OCI-LY7 (cell line): ENCODE results near the gene ATP2C2. TPM values are rescaled to one million over a fixed set of nuclear protein-coding genes. Genes with fewer than 3 reads are reported as not detected.

Experiments used
- BruUV-seq: library from RNA; stranded (reverse); fragments of 400-500 nt; replicated peaks from 2 replicates; lab custom pipeline; 2021; lab: Mats Ljungman, UMichigan
- CTCF ChIA-PET: fragments of 300-600 bp; sonication (Branson Sonifier 250); formaldehyde crosslinking; loops from one replicate; lab custom pipeline; 2022; ENCODE audit warnings: antibody characterized with exemption; ENCODE audit not compliant: unreplicated experiment; lab: Charles Lee
- POLR2A ChIA-PET: fragments of 300-600 bp; sonication (Branson Sonifier 250); formaldehyde crosslinking; loops from one replicate; lab custom pipeline; 2022; ENCODE audit warnings: antibody characterized with exemption; lab: Charles Lee
- DNase-seq: peaks from one replicate; pipeline ENCODE4 v3.0.0-alpha.2; 2015; ENCODE audit warnings: low spot score
- H2AFZ ChIP-seq: fragments of 200-600 bp; sonication (generic), shearing (Covaris generic); 2 replicates; pipeline ENCODE4 v1.6.1; 2014; ENCODE audit warnings: mild to moderate bottlenecking, antibody characterized with exemption, low read length, moderate library complexity
- H3K27ac ChIP-seq: fragments of 200-600 bp; sonication (generic); 2 replicates; pipeline ENCODE4 v1.5.1; 2014; ENCODE audit warnings: mixed run types, low read depth, mild to moderate bottlenecking, moderate library complexity, low read length, inconsistent platforms; ENCODE audit not compliant: poor library complexity, severe bottlenecking
- H3K36me3 ChIP-seq: fragments of 200-600 bp; sonication (generic); 2 replicates; pipeline ENCODE4 v1.6.1; 2014; ENCODE audit warnings: mild to moderate bottlenecking, antibody characterized with exemption, low read length, moderate library complexity, mixed read lengths; ENCODE audit not compliant: insufficient read depth
- H3K4me1 ChIP-seq: fragments of 200-600 bp; sonication (generic); 2 replicates; pipeline ENCODE4 v1.5.1; 2014; ENCODE audit warnings: mild to moderate bottlenecking, low read length; ENCODE audit not compliant: insufficient read depth, poor library complexity, severe bottlenecking
- H3K4me2 ChIP-seq: fragments of 200-600 bp; sonication (generic); 2 replicates; pipeline ENCODE4 v1.6.1; 2014; ENCODE audit warnings: mild to moderate bottlenecking, low read length
- H3K4me3 ChIP-seq: fragments of 200-600 bp; sonication (generic); 2 replicates; pipeline ENCODE4 v1.5.1; 2014; ENCODE audit warnings: mild to moderate bottlenecking, low read depth, low read length; ENCODE audit not compliant: poor library complexity, severe bottlenecking
- H3K79me2 ChIP-seq: fragments of 200-600 bp; sonication (generic); 2 replicates; pipeline ENCODE4 v1.6.1; 2016; ENCODE audit warnings: low read depth, mild to moderate bottlenecking, low read length, moderate library complexity, mixed read lengths; ENCODE audit not compliant: insufficient read depth
- H3K9me2 ChIP-seq: fragments of 200-600 bp; sonication (generic); 2 replicates; pipeline ENCODE4 v1.6.1; 2016; ENCODE audit warnings: mild to moderate bottlenecking, low read length, mixed read lengths; ENCODE audit not compliant: insufficient read depth
- H3K9me3 ChIP-seq: fragments of 200-600 bp; sonication (generic); 2 replicates; pipeline ENCODE4 v1.6.1; 2014; ENCODE audit warnings: mild to moderate bottlenecking, mixed run types, low read length, mixed read lengths
- H4K20me1 ChIP-seq: fragments of 200-600 bp; sonication (generic); 2 replicates; pipeline ENCODE4 v1.6.1; 2014; ENCODE audit warnings: mild to moderate bottlenecking, antibody characterized with exemption, low read length, moderate library complexity, mixed read lengths; ENCODE audit not compliant: insufficient read depth
- EZH2phosphoT487 ChIP-seq: fragments of 200-600 bp; sonication (generic); IDR thresholded peaks from 2 replicates; pipeline ENCODE4 v1.6.1; 2018; ENCODE audit warnings: low read depth, borderline replicate concordance, mild to moderate bottlenecking, mixed run types, antibody characterized with exemption, low read length, moderate library complexity, mixed read lengths
- intact Hi-C: fragments of 100-400 bp; cut with micrococcal nuclease; formaldehyde crosslinking; loops from one replicate; pipeline ENCODE4 v1.10.0; 2022; ENCODE audit not compliant: unreplicated experiment
- total RNA-seq, 2 experiments: library from RNA; depleted of rRNA in 1 of 2; stranded (reverse); fragments of >200 nt in 1 of 2; shearing (Covaris generic) in 1 of 2; gene quantifications; 2 replicates each; pipeline ENCODE4 v1.2.3, GENCODE V29; 2014 to 2022
- TF ChIP-seq, protein P1 (sequence below): fragments of 200-600 bp; sonication (generic); conservative IDR thresholded peaks from 2 replicates; pipeline ENCODE4 v1.5.1; 2014; ENCODE audit warnings: mild to moderate bottlenecking, antibody characterized with exemption, low read length, moderate library complexity, mixed read lengths

ATP2C2 gene
- total RNA-seq, 2 experiments from 2014 or later: 0.66 TPM; not detected in 1

DNA sequence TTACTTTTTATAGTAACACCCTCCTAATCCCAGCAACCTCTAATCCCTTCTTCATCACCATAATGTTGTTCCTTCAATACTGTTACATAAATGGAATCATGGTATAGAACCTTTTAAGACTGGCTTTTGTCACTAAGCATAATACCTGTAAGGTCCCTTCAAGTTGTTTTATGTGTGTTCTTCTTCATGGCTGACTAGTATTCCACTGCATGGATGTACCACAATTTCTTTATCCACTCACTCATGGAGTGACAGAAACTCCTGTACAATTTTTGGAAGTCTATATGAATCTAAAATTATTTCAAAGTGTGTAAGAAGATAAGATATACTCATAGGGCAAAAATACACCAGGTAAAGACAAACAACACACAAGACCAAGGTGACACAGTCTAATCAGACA, 99.4 kb downstream of the ATP2C2 start:
- intact Hi-C loops: no loop called here
- ChIA-PET POLR2A (no interaction called here), CTCF (no interaction called here)
- H3K36me3 ChIP-seq: no peaks in the 10 kb centered on the region
- H2AFZ ChIP-seq: no peak overlapping the region
- H3K27ac ChIP-seq: no peak overlapping the region
- H3K79me2 ChIP-seq: no peaks in the 10 kb centered on the region
- no peak for DNase-seq
- TF ChIP-seq, protein P1, sequence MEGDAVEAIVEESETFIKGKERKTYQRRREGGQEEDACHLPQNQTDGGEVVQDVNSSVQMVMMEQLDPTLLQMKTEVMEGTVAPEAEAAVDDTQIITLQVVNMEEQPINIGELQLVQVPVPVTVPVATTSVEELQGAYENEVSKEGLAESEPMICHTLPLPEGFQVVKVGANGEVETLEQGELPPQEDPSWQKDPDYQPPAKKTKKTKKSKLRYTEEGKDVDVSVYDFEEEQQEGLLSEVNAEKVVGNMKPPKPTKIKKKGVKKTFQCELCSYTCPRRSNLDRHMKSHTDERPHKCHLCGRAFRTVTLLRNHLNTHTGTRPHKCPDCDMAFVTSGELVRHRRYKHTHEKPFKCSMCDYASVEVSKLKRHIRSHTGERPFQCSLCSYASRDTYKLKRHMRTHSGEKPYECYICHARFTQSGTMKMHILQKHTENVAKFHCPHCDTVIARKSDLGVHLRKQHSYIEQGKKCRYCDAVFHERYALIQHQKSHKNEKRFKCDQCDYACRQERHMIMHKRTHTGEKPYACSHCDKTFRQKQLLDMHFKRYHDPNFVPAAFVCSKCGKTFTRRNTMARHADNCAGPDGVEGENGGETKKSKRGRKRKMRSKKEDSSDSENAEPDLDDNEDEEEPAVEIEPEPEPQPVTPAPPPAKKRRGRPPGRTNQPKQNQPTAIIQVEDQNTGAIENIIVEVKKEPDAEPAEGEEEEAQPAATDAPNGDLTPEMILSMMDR: no peak
- TF ChIP-seq EZH2phosphoT487: no peak
- H3K9me3 ChIP-seq: 0 out of 2 replicates have a peak, but pooled peaks cover 8% of the 10 kb centered on the region
- no TSS peak for BruUV-seq
- H4K20me1 ChIP-seq: no peaks in the 10 kb centered on the region
- no peaks in the 10 kb centered on the region for H3K4me1 ChIP-seq
- no peaks in the 10 kb centered on the region for H3K9me2 ChIP-seq
- H3K4me2 ChIP-seq: no peak overlapping the region
- H3K4me3 ChIP-seq: no peak overlapping the region

DNA sequence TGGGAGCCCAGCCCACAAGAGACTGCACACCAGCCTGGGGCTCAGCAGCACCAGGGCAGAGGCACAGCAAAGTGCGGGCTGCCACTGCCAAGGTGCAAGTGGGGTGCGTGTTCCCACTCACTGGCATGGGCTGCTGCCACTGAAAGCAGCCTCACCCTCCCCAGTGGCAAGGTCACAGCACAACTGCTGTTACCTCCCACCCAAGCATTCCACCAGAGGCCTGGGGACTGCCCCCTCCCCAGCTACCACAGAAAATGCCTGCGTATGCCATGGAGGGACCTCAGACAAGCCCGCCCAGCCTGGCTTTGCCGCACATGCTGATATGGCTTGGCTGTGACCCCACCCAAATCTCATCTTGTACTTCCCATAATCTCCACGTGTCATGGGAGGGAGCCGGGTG, 103.0 kb downstream of the ATP2C2 start:
- BruUV-seq: no TSS peak
- H3K9me3 ChIP-seq: 0 out of 2 replicates have a peak, but pooled peaks cover 8% of the 10 kb centered on the region
- DNase-seq: no peak
- H2AFZ ChIP-seq: no peak overlapping the region
- no peaks in the 10 kb centered on the region for H3K36me3 ChIP-seq
- H3K79me2 ChIP-seq: no peaks in the 10 kb centered on the region
- CTCF ChIA-PET: no interaction called here
- no peaks in the 10 kb centered on the region for H3K4me1 ChIP-seq
- TF ChIP-seq, protein P1: no peak
- TF ChIP-seq EZH2phosphoT487: no peak
- H3K4me3 ChIP-seq: no peak overlapping the region
- H4K20me1 ChIP-seq: no peaks in the 10 kb centered on the region
- H3K27ac ChIP-seq: no peak overlapping the region
- H3K4me2 ChIP-seq: no peak overlapping the region
- no peaks in the 10 kb centered on the region for H3K9me2 ChIP-seq
- POLR2A ChIA-PET: no interaction called here
- intact Hi-C loops: no loop called here

DNA sequence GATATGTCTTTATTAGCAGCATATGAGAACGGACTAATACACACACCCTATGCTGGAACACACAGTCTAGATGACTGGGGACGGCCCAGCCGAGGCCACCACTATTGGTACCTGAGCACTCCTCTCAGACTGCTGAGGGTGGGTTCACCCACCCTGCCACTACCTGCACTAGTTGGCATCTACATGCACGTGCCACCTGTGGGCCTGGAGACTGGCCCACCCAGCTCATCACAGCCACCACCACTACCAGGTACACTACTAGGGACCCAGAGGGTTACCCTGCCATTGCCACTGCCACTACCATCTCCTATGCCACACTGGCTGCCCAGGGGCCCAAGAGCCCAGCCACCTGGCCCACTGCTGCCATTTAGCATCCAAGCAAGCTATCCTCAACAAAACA, 103.6 kb downstream of the ATP2C2 start:
- Histone ChIP-seq H3K4me1 (no peaks in the 10 kb centered on the region), H3K4me2 (no peak overlapping the region), H3K79me2 (no peaks in the 10 kb centered on the region), H3K4me3 (no peak overlapping the region), H3K9me2 (no peaks in the 10 kb centered on the region), H2AFZ (no peak overlapping the region), H3K9me3 (0 out of 2 replicates have a peak, but pooled peaks cover 8% of the 10 kb centered on the region), H4K20me1 (no peaks in the 10 kb centered on the region), H3K36me3 (no peaks in the 10 kb centered on the region), H3K27ac (no peak overlapping the region)
- DNase-seq: no peak
- POLR2A ChIA-PET: no interaction called here
- TF ChIP-seq, protein P1: no peak
- no peak for TF ChIP-seq EZH2phosphoT487
- intact Hi-C loops: no loop called here
- BruUV-seq: no TSS peak
- CTCF ChIA-PET: no interaction called here
